OCI-LY1 (cell line): ENCODE measurements around the gene LRP10.

Source experiments
- H2AFZ ChIP-seq: fragments of 200-600 bp; sonication (generic), shearing (Covaris generic); 2 replicates; pipeline ENCODE4 v1.6.0; 2014; ENCODE audit warnings: antibody characterized with exemption, mild to moderate bottlenecking, low read length
- H3F3A ChIP-seq: fragments of 200-600 bp; sonication (generic), shearing (Covaris generic); 2 replicates; pipeline ENCODE4 v1.6.0; 2014; ENCODE audit warnings: mild to moderate bottlenecking, antibody characterized with exemption, low read length, moderate library complexity; ENCODE audit not compliant: insufficient read depth
- H3K27ac ChIP-seq: fragments of 200-600 bp; sonication (generic); 2 replicates; pipeline ENCODE4 v1.5.1; 2014; ENCODE audit warnings: low read length, mixed run types, mild to moderate bottlenecking, low read depth; ENCODE audit not compliant: poor library complexity, severe bottlenecking
- H3K27me3 ChIP-seq: fragments of 200-600 bp; sonication (generic); 2 replicates; pipeline ENCODE4 v1.6.0; 2014; ENCODE audit warnings: antibody characterized with exemption, mild to moderate bottlenecking, low read length, moderate library complexity; ENCODE audit not compliant: insufficient read depth
- H3K36me3 ChIP-seq: fragments of 200-600 bp; sonication (generic); 2 replicates; pipeline ENCODE4 v1.6.1; 2014; ENCODE audit warnings: mild to moderate bottlenecking, antibody characterized with exemption, low read length, moderate library complexity, mixed read lengths; ENCODE audit not compliant: insufficient read depth
- H3K4me1 ChIP-seq: fragments of 200-600 bp; sonication (generic); 2 replicates; pipeline ENCODE4 v1.5.1; 2014; ENCODE audit warnings: mild to moderate bottlenecking, low read length, moderate library complexity; ENCODE audit not compliant: insufficient read depth, severe bottlenecking
- H3K4me2 ChIP-seq: fragments of 200-600 bp; sonication (generic), shearing (Covaris generic); 2 replicates; pipeline ENCODE4 v1.6.1; 2014; ENCODE audit warnings: low read length
- H3K4me3 ChIP-seq: fragments of 200-600 bp; sonication (generic); 2 replicates; pipeline ENCODE4 v1.5.1; 2014; ENCODE audit warnings: low read length, low read depth, mild to moderate bottlenecking, mixed read lengths; ENCODE audit not compliant: poor library complexity, severe bottlenecking
- H3K79me2 ChIP-seq: fragments of 200-600 bp; shearing (Covaris generic); 2 replicates; pipeline ENCODE4 v1.6.1; 2016; ENCODE audit warnings: mixed run types, low read length, mixed read lengths; ENCODE audit not compliant: insufficient read depth
- H3K9ac ChIP-seq: fragments of 200-600 bp; sonication (generic), shearing (Covaris generic); 2 replicates; pipeline ENCODE4 v1.6.1; 2014; ENCODE audit warnings: mild to moderate bottlenecking, low read length, mixed read lengths
- H3K9me2 ChIP-seq: fragments of 200-600 bp; sonication (generic), shearing (Covaris generic); 2 replicates; pipeline ENCODE4 v1.6.1; 2014; ENCODE audit warnings: low read depth, mild to moderate bottlenecking, low read length, mixed read lengths
- H3K9me3 ChIP-seq: fragments of 200-600 bp; shearing (Covaris generic); 2 replicates; pipeline ENCODE4 v1.6.1; 2014; ENCODE audit warnings: low read length, mixed read lengths
- H4K20me1 ChIP-seq: fragments of 200-600 bp; sonication (generic), shearing (Covaris generic); 2 replicates; pipeline ENCODE4 v1.6.0; 2016; ENCODE audit warnings: mild to moderate bottlenecking, low read length; ENCODE audit not compliant: insufficient read depth
- CTCF ChIP-seq: fragments of 200-600 bp; sonication (generic), shearing (Covaris generic); IDR thresholded peaks from 2 replicates; pipeline ENCODE4 v1.5.1; 2017; ENCODE audit warnings: mild to moderate bottlenecking, antibody characterized with exemption, low read length, moderate library complexity, mixed read lengths
- EZH2 ChIP-seq: fragments of 200-600 bp; sonication (generic), shearing (Covaris generic); IDR thresholded peaks from 2 replicates; pipeline ENCODE4 v1.8.0; 2017; ENCODE audit warnings: borderline replicate concordance, mixed run types, mild to moderate bottlenecking, antibody characterized with exemption, low read length, moderate library complexity, mixed read lengths

Gene LRP10

DNA sequence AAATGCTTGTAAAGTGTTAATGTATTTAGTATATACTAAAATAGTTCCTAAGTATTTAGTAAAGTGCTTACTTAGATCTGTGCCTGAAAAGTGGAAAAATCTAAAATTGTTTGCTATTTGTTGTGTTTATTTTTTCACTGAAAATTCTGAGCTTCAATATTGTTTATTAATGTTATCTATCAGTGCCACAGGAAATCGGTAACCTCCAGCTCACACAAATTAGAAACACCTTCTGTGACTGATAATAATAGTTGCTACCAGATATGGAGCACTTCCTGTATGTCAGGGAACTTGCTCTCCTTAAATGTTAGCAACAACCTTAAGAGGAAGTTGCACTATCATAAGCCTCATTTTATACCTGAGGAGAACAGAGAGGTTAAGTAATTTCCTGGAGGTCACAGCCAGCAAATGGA, 723 bp upstream of the LRP10 start:
- peak overlapping the region; percentile 78 for H3K9ac ChIP-seq
- TF ChIP-seq EZH2 (no peak), CTCF (no peak)
- no peaks in the 10 kb centered on the region for H3K9me2 ChIP-seq
- H3K4me1 ChIP-seq: peaks cover 24% of the 10 kb centered on the region
- H4K20me1 ChIP-seq: no peaks in the 10 kb centered on the region
- peak overlapping the region; percentile 80 for H3K4me2 ChIP-seq
- no peaks in the 10 kb centered on the region for H3F3A ChIP-seq
- H3K27me3 ChIP-seq: no peaks in the 10 kb centered on the region
- peak overlapping the region; percentile 92 for H3K27ac ChIP-seq
- H3K36me3 ChIP-seq: peaks cover 20% of the 10 kb centered on the region
- H3K79me2 ChIP-seq: no peaks in the 10 kb centered on the region
- no peaks in the 10 kb centered on the region for H3K9me3 ChIP-seq
- peak overlapping the region; percentile 76 for H3K4me3 ChIP-seq
- 0 out of 2 replicates have a peak overlapping the region, but pooled peaks have one; percentile 2 for H2AFZ ChIP-seq

- TF ChIP-seq CTCF: peak; percentile 96
- TF ChIP-seq EZH2: no peak
- no peak overlapping the region for H2AFZ ChIP-seq
Observed at GRCh38 chr14:22872033-22872832, 693 bp downstream of the LRP10 start.

DNA sequence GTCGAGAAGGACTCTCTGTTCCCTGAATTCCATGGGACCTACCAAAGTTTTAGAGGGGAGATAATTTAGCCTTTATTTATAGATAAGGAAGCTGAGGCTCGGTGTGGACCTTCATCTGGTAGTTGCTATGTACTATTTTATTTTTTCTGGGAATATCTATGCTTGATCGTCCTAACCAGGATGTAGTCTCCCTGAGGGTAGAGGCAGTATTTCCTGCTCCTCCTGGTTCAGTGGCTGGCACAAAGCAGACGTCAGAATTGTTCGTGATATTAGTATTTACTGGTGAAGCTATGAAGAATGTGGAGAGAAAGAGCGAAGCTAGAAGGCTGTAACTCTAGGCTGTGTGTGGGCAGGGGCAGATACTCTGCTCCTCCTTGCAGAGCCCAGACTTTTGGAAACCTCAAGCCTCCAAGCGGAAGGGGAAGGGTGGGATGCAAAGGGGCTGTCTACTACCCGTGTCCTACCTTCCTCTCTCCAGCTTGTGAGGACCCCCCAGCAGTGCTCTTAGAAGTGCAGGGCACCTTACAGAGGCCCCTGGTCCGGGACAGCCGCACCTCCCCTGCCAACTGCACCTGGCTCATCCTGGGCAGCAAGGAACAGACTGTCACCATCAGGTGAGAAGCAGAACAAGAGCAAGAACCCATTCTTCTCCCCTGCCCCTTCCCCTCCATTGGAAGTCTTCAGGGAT, 1.4 kb downstream of the LRP10 start:
- H3K9me3 ChIP-seq: no peaks in the 10 kb centered on the region
- H3K36me3 ChIP-seq: peaks cover 41% of the 10 kb centered on the region
- no peak overlapping the region for H2AFZ ChIP-seq
- TF ChIP-seq EZH2: no peak
- TF ChIP-seq CTCF: peak; percentile 3; the same call in 1 of the 2 replicates
- peak overlapping the region; percentile 80 for H3K4me2 ChIP-seq
- no peaks in the 10 kb centered on the region for H3K9me2 ChIP-seq
- H3K9ac ChIP-seq: peak overlapping the region; percentile 78; the same call in 1 of the 2 replicates
- H3K4me3 ChIP-seq: peak overlapping the region; percentile 76
- H3K27ac ChIP-seq: peak overlapping the region; percentile 92
- peaks cover 24% of the 10 kb centered on the region for H3K4me1 ChIP-seq
- H3K79me2 ChIP-seq: no peaks in the 10 kb centered on the region
- H4K20me1 ChIP-seq: no peaks in the 10 kb centered on the region
- no peaks in the 10 kb centered on the region for H3K27me3 ChIP-seq
- H3F3A ChIP-seq: no peaks in the 10 kb centered on the region

More at GRCh38 chr14:22872033-22872832, 693 bp downstream of the LRP10 start:
- Histone ChIP-seq H3K36me3 (peaks cover 34% of the 10 kb centered on the region), H3K4me1 (peaks cover 24% of the 10 kb centered on the region), H3K9ac (peak overlapping the region; percentile 78), H3K9me3 (no peaks in the 10 kb centered on the region), H4K20me1 (no peaks in the 10 kb centered on the region), H3K27ac (peak overlapping the region; percentile 92), H3K79me2 (no peaks in the 10 kb centered on the region), H3K4me3 (peak overlapping the region; percentile 76), H3K9me2 (no peaks in the 10 kb centered on the region), H3K4me2 (peak overlapping the region; percentile 80), H3K27me3 (no peaks in the 10 kb centered on the region), H3F3A (no peaks in the 10 kb centered on the region)
